Spinal cord (tissue), 10 donors: ENCODE results near the gene IMP3. TPM values are rescaled to one million over a fixed set of nuclear protein-coding genes. Genes with fewer than 3 reads are reported as not detected.

ENCODE experiments used
- DNase-seq, 6 donors: peaks; one replicate each; pipeline versions ENCODE4 v3.0.0 to v3.0.0-alpha.2; 2013 to 2015; ENCODE audit warnings: low spot score in 6 of 6, low read depth in 4 of 6
- H3K27ac ChIP-seq: one replicate; pipeline ENCODE4 v1.5.1; 2013; ENCODE audit warnings: low read depth, low read length, control low read depth
- H3K27me3 ChIP-seq: one replicate; pipeline ENCODE4 v1.6.1; 2013; ENCODE audit warnings: low read length; ENCODE audit not compliant: control insufficient read depth, insufficient read depth
- H3K36me3 ChIP-seq: one replicate; pipeline ENCODE4 v1.6.1; 2013; ENCODE audit warnings: low read length; ENCODE audit not compliant: control insufficient read depth, insufficient read depth
- H3K4me1 ChIP-seq: one replicate; pipeline ENCODE4 v1.6.1; 2013; ENCODE audit warnings: low read length; ENCODE audit not compliant: control insufficient read depth, insufficient read depth
- H3K4me3 ChIP-seq: one replicate; pipeline ENCODE4 v1.5.1; 2013; ENCODE audit warnings: low read depth, low read length, control low read depth
- H3K9me3 ChIP-seq: one replicate; pipeline ENCODE4 v1.6.1; 2013; ENCODE audit warnings: low read length; ENCODE audit not compliant: control insufficient read depth, insufficient read depth
- WGBS: methylation state at CpG from one replicate; pipeline ENCODE4 v1.1.5; 2013; ENCODE audit warnings: missing lambda C conversion rate; ENCODE audit not compliant: insufficient coverage; 5-methylcytosine and 5-hydroxymethylcytosine counted together
- polyA plus RNA-seq, 2 donors: library from polyadenylated mRNA; unstranded; fragments of 120-200 nt; gene quantifications; one replicate each; pipeline ENCODE4 v1.2.1, GENCODE V29; 2013; ENCODE audit not compliant: insufficient read length in 2 of 2
- total RNA-seq, 2 donors: library from RNA; depleted of rRNA in 1 of 2; stranded (reverse); fragments of 120-200 nt in 1 of 2; fragments of >200 nt in 1 of 2; gene quantifications; one replicate each; pipeline versions ENCODE4 v1.2.3 to v1.2.4, GENCODE V29; 2013 to 2014
- donor health status: healthy.

Gene IMP3
- total and polyA plus RNA-seq, 4 donors: 34.7 to 66.6 (median 59.5) TPM

DNA sequence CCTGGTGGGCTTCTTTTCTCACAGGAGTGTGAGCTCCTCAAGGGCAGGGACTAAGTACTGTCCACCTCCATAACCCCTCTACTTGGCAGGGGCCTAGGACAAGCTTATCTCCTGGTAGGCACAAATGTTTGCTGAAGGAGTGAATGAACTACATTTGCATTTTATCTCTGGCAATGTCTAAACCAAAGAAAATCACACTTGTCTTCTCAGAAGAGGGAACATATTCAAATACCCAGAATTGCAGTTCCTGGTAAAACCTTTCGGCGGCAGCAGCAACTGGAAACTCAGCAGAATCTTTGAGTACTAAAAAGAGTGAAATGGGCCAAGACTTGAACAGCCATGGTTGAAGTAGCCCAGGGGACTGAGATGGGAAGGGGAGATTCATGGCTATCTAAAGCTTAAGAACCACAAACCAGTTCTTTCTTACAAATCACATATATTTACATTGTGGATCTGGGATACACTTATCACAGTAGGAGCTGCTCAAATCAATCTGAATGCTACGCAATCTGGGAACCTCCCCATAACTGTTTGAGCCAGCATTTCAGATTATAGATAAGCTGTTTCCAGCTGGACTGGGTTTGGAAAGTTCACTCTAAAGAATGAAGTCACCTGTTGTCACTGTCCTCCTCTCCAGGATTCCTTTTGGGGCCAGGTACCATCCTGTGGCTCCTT is 42.2 kb downstream of the IMP3 start:
- Histone ChIP-seq H3K27me3 (no peaks in the 10 kb centered on the region), H3K36me3 (peaks cover 62% of the 10 kb centered on the region), H3K9me3 (no peaks in the 10 kb centered on the region), H3K27ac (no peak overlapping the region), H3K4me3 (no peak overlapping the region), H3K4me1 (no peaks in the 10 kb centered on the region)
- DNase-seq: peak in 1 of 6 donors; percentile 3
- 71% methylated on average over 3 of the region's 3 CpGs for WGBS

DNA sequence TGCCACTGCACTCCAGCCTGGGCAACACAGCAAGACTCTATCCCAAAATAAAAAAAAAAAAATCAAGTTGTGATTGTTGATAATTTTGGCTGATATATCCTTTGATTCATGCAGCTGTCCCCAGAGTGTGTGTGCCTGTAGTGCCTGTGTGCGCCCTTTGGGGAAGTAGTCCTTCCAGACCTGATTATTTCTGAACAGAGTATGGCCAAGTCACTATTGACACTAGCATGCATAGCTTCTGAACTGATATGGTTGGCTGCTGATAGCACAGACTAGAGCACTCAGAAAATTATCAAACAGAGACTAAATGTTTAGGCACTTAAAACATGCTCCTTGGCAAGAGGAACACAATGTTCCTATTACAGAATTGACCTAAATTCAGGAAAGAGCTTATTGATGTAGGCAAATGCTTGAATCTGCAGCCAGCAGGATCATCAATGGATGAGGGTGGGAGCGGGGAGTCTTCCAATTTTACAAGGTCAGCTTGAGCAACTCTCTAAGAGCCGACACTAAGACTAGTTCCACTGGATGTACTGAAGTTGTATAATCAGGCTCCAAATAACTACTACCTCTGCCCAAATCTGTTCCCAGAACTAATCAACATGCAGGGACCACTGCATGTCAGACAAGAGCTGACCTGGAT is 43.2 kb downstream of the IMP3 start:
- no peak overlapping the region for H3K27ac ChIP-seq
- H3K9me3 ChIP-seq: no peaks in the 10 kb centered on the region
- no peaks in the 10 kb centered on the region for H3K4me1 ChIP-seq
- WGBS: 100% methylated on average over 1 of the region's 3 CpGs
- no peak for DNase-seq
- H3K36me3 ChIP-seq: peaks cover 60% of the 10 kb centered on the region
- H3K27me3 ChIP-seq: no peaks in the 10 kb centered on the region
- H3K4me3 ChIP-seq: no peak overlapping the region

DNA sequence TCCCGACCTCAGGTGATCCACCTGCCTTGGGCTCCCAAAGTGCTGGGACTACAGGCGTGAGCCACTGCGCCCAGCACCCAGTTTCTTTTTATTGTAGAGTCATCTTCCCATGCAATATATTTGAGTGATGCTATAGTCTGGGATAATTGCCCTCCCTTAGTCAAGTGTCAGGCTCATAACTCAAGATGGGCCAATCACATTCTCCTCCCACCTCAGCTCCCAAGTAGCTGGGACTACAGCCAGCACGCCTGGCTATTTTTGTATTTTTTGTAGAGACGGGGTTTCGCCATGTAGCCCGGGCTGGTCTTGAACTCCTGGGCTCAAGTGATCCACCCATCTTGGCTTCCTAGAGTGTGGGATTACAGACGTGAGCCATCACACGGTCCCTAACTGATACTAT is 45.7 kb downstream of the IMP3 start:
- no peak for DNase-seq
- H3K27me3 ChIP-seq: no peaks in the 10 kb centered on the region
- H3K9me3 ChIP-seq: no peaks in the 10 kb centered on the region
- peaks cover 54% of the 10 kb centered on the region for H3K36me3 ChIP-seq
- no peaks in the 10 kb centered on the region for H3K4me1 ChIP-seq
- no peak overlapping the region for H3K4me3 ChIP-seq
- H3K27ac ChIP-seq: no peak overlapping the region
- WGBS: 92% methylated on average over 7 of the region's 9 CpGs

DNA sequence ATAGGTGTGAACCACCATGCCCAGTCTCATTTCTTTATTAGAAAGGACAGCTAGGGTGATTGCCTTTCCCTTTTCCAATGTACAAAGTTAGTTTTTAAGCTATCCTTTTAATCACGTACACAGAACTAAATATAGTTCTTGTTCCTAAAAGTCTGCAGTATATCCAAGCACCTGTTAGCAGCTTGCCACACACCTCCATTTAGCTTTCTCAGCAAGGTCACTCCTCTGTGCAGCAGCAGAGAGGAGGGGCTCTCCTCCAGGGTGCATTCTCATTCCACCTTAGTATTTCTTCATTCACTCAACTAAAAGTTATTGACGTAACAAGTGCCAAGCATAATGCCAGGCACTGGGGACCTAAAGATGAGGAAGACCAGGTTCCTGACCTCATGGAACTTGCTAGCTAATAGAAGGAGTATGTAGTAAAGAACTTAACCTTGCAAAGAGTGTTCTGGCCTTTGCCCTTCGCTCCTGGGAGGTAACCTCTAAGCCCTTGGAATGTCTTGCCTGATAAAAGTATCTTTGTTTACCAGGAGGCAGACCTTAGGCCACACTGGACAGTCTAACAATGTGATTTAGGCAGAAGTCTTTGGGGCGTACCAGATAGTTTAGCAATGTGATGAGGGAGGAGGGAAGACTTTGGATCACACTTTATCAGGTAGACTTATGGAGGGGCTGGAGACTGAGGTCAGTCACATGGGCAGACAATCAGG is 48.2 kb downstream of the IMP3 start:
- no peak overlapping the region for H3K4me3 ChIP-seq
- no peaks in the 10 kb centered on the region for H3K9me3 ChIP-seq
- H3K36me3 ChIP-seq: peaks cover 42% of the 10 kb centered on the region
- DNase-seq: no peak
- WGBS: 100% methylated on average over 2 of the region's 4 CpGs
- H3K4me1 ChIP-seq: no peaks in the 10 kb centered on the region
- H3K27me3 ChIP-seq: no peaks in the 10 kb centered on the region
- no peak overlapping the region for H3K27ac ChIP-seq

DNA sequence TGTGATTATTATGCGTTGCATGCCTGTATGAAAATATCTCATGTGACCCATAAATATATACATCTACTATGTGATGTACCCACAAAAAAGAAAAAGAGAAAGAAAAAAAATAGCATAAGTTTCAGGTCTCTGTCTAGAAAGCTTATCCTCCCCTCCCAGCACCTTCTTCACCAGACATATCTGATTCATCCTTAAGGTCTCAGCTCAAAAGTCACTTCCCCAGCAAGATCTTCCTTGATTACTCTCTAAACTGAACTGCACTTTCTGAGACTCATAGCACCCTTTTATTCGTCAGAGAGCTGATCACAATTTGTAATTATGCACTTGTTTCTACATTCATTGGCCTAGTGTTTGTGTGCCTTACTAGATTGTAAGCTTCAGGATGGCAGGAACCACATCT is 49.8 kb downstream of the IMP3 start:
- Histone ChIP-seq H3K4me1 (no peaks in the 10 kb centered on the region), H3K27ac (no peak overlapping the region), H3K27me3 (no peaks in the 10 kb centered on the region), H3K4me3 (no peak overlapping the region), H3K9me3 (no peaks in the 10 kb centered on the region), H3K36me3 (peaks cover 30% of the 10 kb centered on the region)
- no CpG with 5 or more reads among the region's 2 CpGs for WGBS
- DNase-seq: no peak

Other genes starting within 250 kb of the IMP3 start
- 10 to 100 TPM; 37.5 to 40.6 TPM for gene SIN3A, start 188.5 kb downstream of the IMP3 start, total RNA-seq
- 10 to 100 TPM; 32.6 to 34.8 TPM for gene SIN3A, start 188.5 kb downstream of the IMP3 start, polyA plus RNA-seq
- 10 to 100 TPM; 32.4 to 38.4 TPM for gene PTPN9, start 60.9 kb downstream of the IMP3 start, total RNA-seq
- gene PTPN9, start 60.9 kb downstream of the IMP3 start, polyA plus RNA-seq: 10 to 100 TPM; 40.1 to 44.0 TPM
- gene SNUPN, start 14.5 kb downstream of the IMP3 start, total RNA-seq: 10 to 100 TPM; 24.7 to 34.8 TPM
- gene SNUPN, start 14.5 kb downstream of the IMP3 start, polyA plus RNA-seq: 10 to 100 TPM; 23.8 to 30.0 TPM
- 10 to 100 TPM in 1 of 2 donors, 1 to 10 TPM in 1; 5.9 to 19.0 TPM for gene SNX33, start 7.7 kb upstream of the IMP3 start, total RNA-seq
- gene SNX33, start 7.7 kb upstream of the IMP3 start, polyA plus RNA-seq: 10 to 100 TPM; 11.4 to 14.1 TPM
- gene CSPG4, start 72.6 kb upstream of the IMP3 start, total RNA-seq: 10 to 100 TPM; 18.1 to 19.7 TPM
- gene CSPG4, start 72.6 kb upstream of the IMP3 start, polyA plus RNA-seq: 10 to 100 TPM; 23.5 to 25.6 TPM
- 10 to 100 TPM; 46.6 to 60.5 TPM for gene UBE2Q2, start 203.2 kb upstream of the IMP3 start, total RNA-seq
- gene UBE2Q2, start 203.2 kb upstream of the IMP3 start, polyA plus RNA-seq: 10 to 100 TPM; 55.6 to 56.7 TPM